ENCODE results near the gene GPR141.
A peak's percentile ranks its signal among the peaks of the same experiment; 100 is the strongest.

Gene GPR141

DNA sequence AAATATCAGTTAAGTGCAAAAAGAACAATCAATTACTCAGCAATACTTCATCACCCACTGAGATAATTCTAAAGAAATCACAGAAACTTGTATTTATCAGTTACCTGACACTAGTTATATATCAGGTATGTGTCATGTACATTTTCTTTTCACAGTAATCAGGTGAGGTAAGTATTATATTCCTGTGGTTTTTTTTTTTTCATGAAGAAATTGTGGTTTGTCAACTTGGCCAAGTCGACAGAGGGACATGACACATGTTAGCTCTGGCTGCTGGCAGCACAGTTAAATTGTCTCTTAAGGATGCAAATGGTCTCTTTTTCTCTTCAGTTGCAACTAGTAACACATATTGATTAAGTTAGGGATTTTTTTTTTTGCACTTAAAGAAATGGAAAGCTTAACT, 13.7 kb upstream of the GPR141 start:
- Histone ChIP-seq H2AFZ (ENCODE audit: low read length) (no peak overlapping the region), H4K20me1 (ENCODE audit: insufficient read depth, low read length, poor library complexity, severe bottlenecking) (no peaks in the 10 kb centered on the region), H3K4me1 (ENCODE audit: insufficient read depth, low read length, poor library complexity, severe bottlenecking) (peaks cover 17% of the 10 kb centered on the region), H3K9me2 (replicated peaks; ENCODE audit: low read depth, low read length) (no peaks in the 10 kb centered on the region), H3K36me3 (ENCODE audit: insufficient read depth, low read length) (no peaks in the 10 kb centered on the region), H3K79me2 (ENCODE audit: insufficient read depth, low read length) (no peaks in the 10 kb centered on the region), H3K4me3 (ENCODE audit: low read length, poor library complexity, severe bottlenecking) (no peak overlapping the region), H3K9me3 (ENCODE audit: insufficient read depth, low read depth, low read length) (no peaks in the 10 kb centered on the region), H3K9ac (ENCODE audit: low read depth, low read length, poor library complexity, severe bottlenecking) (no peak overlapping the region), H3K4me2 (ENCODE audit: low read depth, low read length, poor library complexity, severe bottlenecking) (peak overlapping the region; percentile 11), H3F3A (ENCODE audit: low read depth) (no peaks in the 10 kb centered on the region), H3K27me3 (ENCODE audit: insufficient read depth, low read length, poor library complexity, severe bottlenecking) (no peaks in the 10 kb centered on the region)
- no peak for TF ChIP-seq EZH2phosphoT487 (IDR thresholded peaks at IDR 0.05; ENCODE audit: borderline replicate concordance)
- TF ChIP-seq, protein P1, sequence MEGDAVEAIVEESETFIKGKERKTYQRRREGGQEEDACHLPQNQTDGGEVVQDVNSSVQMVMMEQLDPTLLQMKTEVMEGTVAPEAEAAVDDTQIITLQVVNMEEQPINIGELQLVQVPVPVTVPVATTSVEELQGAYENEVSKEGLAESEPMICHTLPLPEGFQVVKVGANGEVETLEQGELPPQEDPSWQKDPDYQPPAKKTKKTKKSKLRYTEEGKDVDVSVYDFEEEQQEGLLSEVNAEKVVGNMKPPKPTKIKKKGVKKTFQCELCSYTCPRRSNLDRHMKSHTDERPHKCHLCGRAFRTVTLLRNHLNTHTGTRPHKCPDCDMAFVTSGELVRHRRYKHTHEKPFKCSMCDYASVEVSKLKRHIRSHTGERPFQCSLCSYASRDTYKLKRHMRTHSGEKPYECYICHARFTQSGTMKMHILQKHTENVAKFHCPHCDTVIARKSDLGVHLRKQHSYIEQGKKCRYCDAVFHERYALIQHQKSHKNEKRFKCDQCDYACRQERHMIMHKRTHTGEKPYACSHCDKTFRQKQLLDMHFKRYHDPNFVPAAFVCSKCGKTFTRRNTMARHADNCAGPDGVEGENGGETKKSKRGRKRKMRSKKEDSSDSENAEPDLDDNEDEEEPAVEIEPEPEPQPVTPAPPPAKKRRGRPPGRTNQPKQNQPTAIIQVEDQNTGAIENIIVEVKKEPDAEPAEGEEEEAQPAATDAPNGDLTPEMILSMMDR (conservative IDR thresholded peaks at IDR 0.05; ENCODE audit: low read length), result no peak

DNA sequence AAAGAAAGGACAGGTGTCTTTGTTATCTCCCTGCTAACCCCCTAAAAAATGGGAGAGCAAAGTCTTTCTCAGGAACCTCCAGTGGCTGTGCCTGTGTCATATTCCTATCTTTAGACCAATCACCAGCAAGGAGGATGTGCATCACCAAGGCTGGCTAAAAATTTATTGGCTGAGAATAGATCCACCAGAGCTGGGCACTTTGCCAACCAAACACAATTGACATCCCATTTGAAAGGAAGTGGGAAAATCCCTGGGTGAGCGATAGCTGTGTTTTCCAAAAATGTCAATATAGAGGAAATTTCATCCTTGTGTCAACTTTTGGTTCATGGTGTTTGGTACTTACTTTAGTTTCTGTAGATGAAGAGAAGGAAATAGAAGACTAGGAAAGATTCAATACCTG, 13.1 kb upstream of the GPR141 start:
- H3K79me2 ChIP-seq (ENCODE audit: insufficient read depth, low read length), result no peaks in the 10 kb centered on the region
- H3K4me2 ChIP-seq (ENCODE audit: low read depth, low read length, poor library complexity, severe bottlenecking), result peak overlapping the region; percentile 11
- TF ChIP-seq, protein P1 (conservative IDR thresholded peaks at IDR 0.05; ENCODE audit: low read length), result no peak
- no peak for TF ChIP-seq EZH2phosphoT487 (IDR thresholded peaks at IDR 0.05; ENCODE audit: borderline replicate concordance)
- H3K9ac ChIP-seq (ENCODE audit: low read depth, low read length, poor library complexity, severe bottlenecking), result no peak overlapping the region
- no peaks in the 10 kb centered on the region for H3K9me3 ChIP-seq (ENCODE audit: insufficient read depth, low read depth, low read length)
- no peaks in the 10 kb centered on the region for H4K20me1 ChIP-seq (ENCODE audit: insufficient read depth, low read length, poor library complexity, severe bottlenecking)
- H2AFZ ChIP-seq (ENCODE audit: low read length), result no peak overlapping the region
- no peaks in the 10 kb centered on the region for H3F3A ChIP-seq (ENCODE audit: low read depth)
- H3K4me3 ChIP-seq (ENCODE audit: low read length, poor library complexity, severe bottlenecking), result no peak overlapping the region
- peaks cover 17% of the 10 kb centered on the region for H3K4me1 ChIP-seq (ENCODE audit: insufficient read depth, low read length, poor library complexity, severe bottlenecking)
- H3K36me3 ChIP-seq (ENCODE audit: insufficient read depth, low read length), result no peaks in the 10 kb centered on the region
- H3K9me2 ChIP-seq (replicated peaks; ENCODE audit: low read depth, low read length), result no peaks in the 10 kb centered on the region
- no peaks in the 10 kb centered on the region for H3K27me3 ChIP-seq (ENCODE audit: insufficient read depth, low read length, poor library complexity, severe bottlenecking)

DNA sequence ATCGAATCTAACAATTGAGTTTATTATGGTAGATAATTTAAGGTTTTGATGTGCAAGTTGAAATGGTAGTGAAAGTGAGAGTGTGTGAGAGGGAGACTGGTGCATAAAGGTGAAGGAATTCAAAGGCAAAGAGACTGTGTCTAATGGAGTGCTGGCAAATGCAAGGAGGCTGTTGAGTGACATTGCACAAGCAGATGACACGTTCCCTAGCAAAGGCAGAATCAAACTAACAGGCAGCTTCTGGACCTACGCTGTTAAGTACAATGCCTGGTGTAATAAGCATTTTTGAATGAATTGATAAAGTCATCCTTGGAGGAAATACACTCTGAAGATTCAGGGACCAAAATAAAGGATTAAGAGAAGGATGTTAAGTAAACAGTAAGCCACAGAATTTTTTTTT, 11.7 kb upstream of the GPR141 start:
- Histone ChIP-seq H3K79me2 (ENCODE audit: insufficient read depth, low read length) (no peaks in the 10 kb centered on the region), H2AFZ (ENCODE audit: low read length) (no peak overlapping the region), H3F3A (ENCODE audit: low read depth) (no peaks in the 10 kb centered on the region), H3K4me2 (ENCODE audit: low read depth, low read length, poor library complexity, severe bottlenecking) (no peak overlapping the region), H4K20me1 (ENCODE audit: insufficient read depth, low read length, poor library complexity, severe bottlenecking) (no peaks in the 10 kb centered on the region), H3K36me3 (ENCODE audit: insufficient read depth, low read length) (no peaks in the 10 kb centered on the region), H3K4me3 (ENCODE audit: low read length, poor library complexity, severe bottlenecking) (no peak overlapping the region), H3K9ac (ENCODE audit: low read depth, low read length, poor library complexity, severe bottlenecking) (no peak overlapping the region), H3K27me3 (ENCODE audit: insufficient read depth, low read length, poor library complexity, severe bottlenecking) (no peaks in the 10 kb centered on the region), H3K9me2 (replicated peaks; ENCODE audit: low read depth, low read length) (no peaks in the 10 kb centered on the region), H3K9me3 (ENCODE audit: insufficient read depth, low read depth, low read length) (no peaks in the 10 kb centered on the region), H3K4me1 (ENCODE audit: insufficient read depth, low read length, poor library complexity, severe bottlenecking) (peaks cover 14% of the 10 kb centered on the region)
- TF ChIP-seq, protein P1 (conservative IDR thresholded peaks at IDR 0.05; ENCODE audit: low read length), result no peak
- TF ChIP-seq EZH2phosphoT487 (IDR thresholded peaks at IDR 0.05; ENCODE audit: borderline replicate concordance), result no peak
